ENCODE results near the gene PLCD3. TPM values are rescaled to one million over a fixed set of nuclear protein-coding genes. Genes with fewer than 3 reads are reported as not detected.

PLCD3 gene
- total and polyA plus RNA-seq, 2 of the 4 experiments (the other 2 are of a cell fraction) = 5.6 to 36.6 TPM

- Histone ChIP-seq H3K23ac (ENCODE audit: low read depth, low read length) (no peak overlapping the region), H3K36me3 (ENCODE audit: control insufficient read depth, insufficient read depth, low read length) (peaks cover 13% of the 10 kb centered on the region), H3K79me1 (ENCODE audit: low read depth in 1 of 2, low read length in 2 of 2) (peaks cover 18 to 64% of the 10 kb centered on the region in 2 experiments), H2AK9ac (replicated peaks; ENCODE audit: low read depth, low read length, poor library complexity) (no peak overlapping the region), H3K4ac (ENCODE audit: low read depth, low read length) (no peak overlapping the region), H3K4me2 (ENCODE audit: low read depth, low read length) (no peak overlapping the region), H3K9me1 (ENCODE audit: insufficient read depth, low read length) (no peaks in the 10 kb centered on the region; the same call in 1 of the 2 replicates), H2AK5ac (ENCODE audit: low read depth, low read length) (no peak overlapping the region), H4K20me1 (ENCODE audit: insufficient read depth, low read length) (peaks cover 18% of the 10 kb centered on the region), H2BK120ac (ENCODE audit: low read depth, low read length) (no peak overlapping the region), H2AFZ (replicated peaks; ENCODE audit: low read length, poor library complexity) (no peak overlapping the region), H3K9me3 (ENCODE audit: control insufficient read depth, insufficient read depth, low read length) (no peaks in the 10 kb centered on the region), H2BK15ac (ENCODE audit: low read depth, low read length) (no peak overlapping the region; the same call in 2 of the 3 replicates), H3K4me3 (ENCODE audit: insufficient read depth, low read depth, low read length) (no peak overlapping the region), H4K91ac (ENCODE audit: insufficient read depth, low read depth, low read length) (no peak overlapping the region), H3K27ac (ENCODE audit: insufficient read depth, low read length) (no peak overlapping the region), H3K27me3 (ENCODE audit: control insufficient read depth, insufficient read depth, low read length) (no peaks in the 10 kb centered on the region), H3K18ac (ENCODE audit: low read depth, low read length) (no peak overlapping the region), H3K56ac (ENCODE audit: extremely low read depth, insufficient read depth, low read length) (no peak overlapping the region), H3K9ac (ENCODE audit: low read depth, low read length) (no peak overlapping the region), H3K4me1 (ENCODE audit: control insufficient read depth, insufficient read depth, low read length) (no peaks in the 10 kb centered on the region), H2BK20ac (ENCODE audit: low read depth, low read length) (no peak overlapping the region), H3K14ac (replicated peaks; ENCODE audit: low read depth, low read length) (no peak overlapping the region), H2BK5ac (ENCODE audit: low read depth, low read length, poor library complexity, severe bottlenecking) (no peak overlapping the region), H4K5ac (ENCODE audit: low read depth, low read length) (no peak overlapping the region), H4K8ac (ENCODE audit: low read depth in 2 of 2, low read length in 2 of 2) (no peak overlapping the region)
- ChIA-PET POLR2A (ENCODE audit: unreplicated experiment) (no interaction called here), CTCF (interaction anchor here (0.8 kb wide), 1 partner anchor 19 kb away, joined by 3 read pairs; no protein-coding TSS in a partner anchor)
- dilution Hi-C loops (cut with HindIII; ENCODE audit: low sequenced_read_pairs, unreplicated experiment) (no loop called here), intact Hi-C loops (cut with micrococcal nuclease) (no loop called here), in situ Hi-C loops (cut with MboI; ENCODE audit: low sequenced_read_pairs) (no loop called here)
- no CpG with 5 or more reads among the region's 2 CpGs for WGBS, 2 experiments (ENCODE audit: extremely low coverage in 2 of 2, insufficient read length in 1 of 2)
- DNase-seq (no peak), ATAC-seq (ENCODE audit: low read depth) (no peak)
- BruUV-seq (replicated peaks) = no TSS peak
- TF ChIP-seq SMC3 (IDR thresholded peaks at IDR 0.05; ENCODE audit: low read depth, low read length) (no peak), POLR2A (IDR thresholded peaks at IDR 0.05; ENCODE audit: low read depth, low read length) (no peak), RAD21 (IDR thresholded peaks at IDR 0.05; ENCODE audit: low read length) (no peak), FOS (IDR thresholded peaks at IDR 0.05; ENCODE audit: low read depth, low read length) (no peak), MXI1 (IDR thresholded peaks at IDR 0.05; ENCODE audit: borderline replicate concordance, low read depth, low read length) (no peak), MAZ (IDR thresholded peaks at IDR 0.05; ENCODE audit: borderline replicate concordance, low read depth, low read length) (no peak), CEBPB (IDR thresholded peaks at IDR 0.05; ENCODE audit: low read depth, low read length) (no peak)
- TF ChIP-seq, protein P1, sequence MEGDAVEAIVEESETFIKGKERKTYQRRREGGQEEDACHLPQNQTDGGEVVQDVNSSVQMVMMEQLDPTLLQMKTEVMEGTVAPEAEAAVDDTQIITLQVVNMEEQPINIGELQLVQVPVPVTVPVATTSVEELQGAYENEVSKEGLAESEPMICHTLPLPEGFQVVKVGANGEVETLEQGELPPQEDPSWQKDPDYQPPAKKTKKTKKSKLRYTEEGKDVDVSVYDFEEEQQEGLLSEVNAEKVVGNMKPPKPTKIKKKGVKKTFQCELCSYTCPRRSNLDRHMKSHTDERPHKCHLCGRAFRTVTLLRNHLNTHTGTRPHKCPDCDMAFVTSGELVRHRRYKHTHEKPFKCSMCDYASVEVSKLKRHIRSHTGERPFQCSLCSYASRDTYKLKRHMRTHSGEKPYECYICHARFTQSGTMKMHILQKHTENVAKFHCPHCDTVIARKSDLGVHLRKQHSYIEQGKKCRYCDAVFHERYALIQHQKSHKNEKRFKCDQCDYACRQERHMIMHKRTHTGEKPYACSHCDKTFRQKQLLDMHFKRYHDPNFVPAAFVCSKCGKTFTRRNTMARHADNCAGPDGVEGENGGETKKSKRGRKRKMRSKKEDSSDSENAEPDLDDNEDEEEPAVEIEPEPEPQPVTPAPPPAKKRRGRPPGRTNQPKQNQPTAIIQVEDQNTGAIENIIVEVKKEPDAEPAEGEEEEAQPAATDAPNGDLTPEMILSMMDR (conservative IDR thresholded peaks at IDR 0.05; ENCODE audit: low read depth, low read length) = no peak
- TF ChIP-seq, protein P2, sequence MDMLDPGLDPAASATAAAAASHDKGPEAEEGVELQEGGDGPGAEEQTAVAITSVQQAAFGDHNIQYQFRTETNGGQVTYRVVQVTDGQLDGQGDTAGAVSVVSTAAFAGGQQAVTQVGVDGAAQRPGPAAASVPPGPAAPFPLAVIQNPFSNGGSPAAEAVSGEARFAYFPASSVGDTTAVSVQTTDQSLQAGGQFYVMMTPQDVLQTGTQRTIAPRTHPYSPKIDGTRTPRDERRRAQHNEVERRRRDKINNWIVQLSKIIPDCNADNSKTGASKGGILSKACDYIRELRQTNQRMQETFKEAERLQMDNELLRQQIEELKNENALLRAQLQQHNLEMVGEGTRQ (IDR thresholded peaks at IDR 0.05; ENCODE audit: low read depth, low read length) = no peak
Observed at GRCh38 chr17:45067637-45068036, 64.7 kb downstream of the PLCD3 start.
